Measurements from ENCODE around the gene ADSL. TPM values are rescaled to one million over a fixed set of nuclear protein-coding genes. Genes with fewer than 3 reads are reported as not detected.

ADSL gene
- total and polyA plus RNA-seq, 9 of the 15 experiments (the other 6 are each of a cell fraction or from before 2014, with no cell fraction given), result 112 to 322 (median 146) TPM

GRCh38 chr22:40420341-40421081 is 74.2 kb downstream of the ADSL start:
- no peaks in the 10 kb centered on the region for H4K20me1 ChIP-seq (replicated peaks; ENCODE audit: control insufficient read depth, insufficient read depth, low read length)
- DNase-seq (ENCODE audit: extremely low read depth in 1 of 4, low spot score in 3 of 4), result no peak
- H3K4me2 ChIP-seq (ENCODE audit: insufficient read depth, low read length), result no peak overlapping the region
- no peak overlapping the region for H3K27ac ChIP-seq (ENCODE audit: extremely low read depth, low read depth, low read length)
- WGBS (ENCODE audit: insufficient coverage, low coverage, missing lambda C conversion rate), result 96% methylated on average over 10 of the region's 18 CpGs
- TF ChIP-seq POLR2G (IDR thresholded peaks at IDR 0.05; ENCODE audit: low read depth, low read length) (0 out of 2 replicates have a peak, but pooled peaks have one; percentile 29), BRF1 (IDR thresholded peaks at IDR 0.05; ENCODE audit: borderline replicate concordance, extremely low read depth, insufficient read length) (no peak)
- no TSS peak for BruUV-seq (replicated peaks)
- ChIA-PET POLR2A (interaction anchor here (0.6 to 1.7 kb wide), 3 partner anchors 9 to 16 kb away, joined by 3 to 8 read pairs (median 5); no protein-coding TSS in a partner anchor), CTCF (ENCODE audit: low intra/inter-chr PET ratio) (no interaction called here)
- H3K27me3 ChIP-seq (ENCODE audit: control insufficient read depth in 2 of 2, insufficient read depth in 2 of 2, low read length in 2 of 2), result no peaks in the 10 kb centered on the region
- H3K4me3 ChIP-seq, result no peak overlapping the region
- H3K36me3 ChIP-seq (ENCODE audit: control insufficient read depth, insufficient read depth, low read length), result peaks cover 34% of the 10 kb centered on the region; the same call in 1 of the 3 replicates
- H3K9ac ChIP-seq (ENCODE audit: insufficient read depth in 1 of 2, low read depth in 2 of 2, low read length in 2 of 2), result no peak overlapping the region
- no peaks in the 10 kb centered on the region for H3K9me1 ChIP-seq (ENCODE audit: control insufficient read depth, insufficient read depth, low read length)
- H2AFZ ChIP-seq (ENCODE audit: low read depth, low read length), result no peak overlapping the region
- peaks cover 0 to 6% of the 10 kb centered on the region in 2 experiments; a peak in 2 of 5 replicates for H3K4me1 ChIP-seq (replicated peaks in 1 of 2; ENCODE audit: control insufficient read depth in 2 of 2, insufficient read depth in 2 of 2, low read length in 2 of 2)
- intact Hi-C loops (cut with micrococcal nuclease) (no loop called here), in situ Hi-C loops (cut with MboI) (no loop called here)
- no peaks in the 10 kb centered on the region for H3K79me2 ChIP-seq (ENCODE audit: control insufficient read depth, insufficient read depth, low read length)
- no peak for FAIRE-seq
- no peaks in the 10 kb centered on the region for H3K9me3 ChIP-seq (replicated peaks; ENCODE audit: control insufficient read depth, insufficient read depth, low read depth, low read length)
- no peak for ATAC-seq

- no peak overlapping the region for H2AFZ ChIP-seq (ENCODE audit: low read depth, low read length)
- H4K20me1 ChIP-seq (replicated peaks; ENCODE audit: control insufficient read depth, insufficient read depth, low read length), result no peaks in the 10 kb centered on the region
- H3K27ac ChIP-seq (ENCODE audit: extremely low read depth, low read depth, low read length), result no peak overlapping the region
- POLR2A ChIA-PET, result interaction anchor here (0.6 to 1.7 kb wide), 2 partner anchors 16 kb away, joined by 3 to 5 read pairs; no protein-coding TSS in a partner anchor
- FAIRE-seq (no peak), ATAC-seq (no peak), DNase-seq (ENCODE audit: extremely low read depth in 1 of 4, low spot score in 3 of 4) (no peak)
- H3K79me2 ChIP-seq (ENCODE audit: control insufficient read depth, insufficient read depth, low read length), result no peaks in the 10 kb centered on the region
- CTCF ChIA-PET (ENCODE audit: low intra/inter-chr PET ratio), result no interaction called here
- H3K9me3 ChIP-seq (replicated peaks; ENCODE audit: control insufficient read depth, insufficient read depth, low read depth, low read length), result no peaks in the 10 kb centered on the region
- no peak overlapping the region for H3K4me2 ChIP-seq (ENCODE audit: insufficient read depth, low read length)
- no peaks in the 10 kb centered on the region for H3K9me1 ChIP-seq (ENCODE audit: control insufficient read depth, insufficient read depth, low read length)
- H3K4me1 ChIP-seq (replicated peaks in 1 of 2; ENCODE audit: control insufficient read depth in 2 of 2, insufficient read depth in 2 of 2, low read length in 2 of 2), result peaks cover 0 to 6% of the 10 kb centered on the region in 2 experiments; a peak in 2 of 5 replicates
- BruUV-seq (replicated peaks), result no TSS peak
- peaks cover 37% of the 10 kb centered on the region; the same call in 2 of the 3 replicates for H3K36me3 ChIP-seq (ENCODE audit: control insufficient read depth, insufficient read depth, low read length)
- WGBS (ENCODE audit: insufficient coverage, low coverage, missing lambda C conversion rate), result 100% methylated on average over 2 of the region's 4 CpGs
- in situ Hi-C loops (cut with MboI) (no loop called here), intact Hi-C loops (cut with micrococcal nuclease) (no loop called here)
- no peaks in the 10 kb centered on the region for H3K27me3 ChIP-seq (ENCODE audit: control insufficient read depth in 2 of 2, insufficient read depth in 2 of 2, low read length in 2 of 2)
- no peak overlapping the region for H3K4me3 ChIP-seq
- H3K9ac ChIP-seq (ENCODE audit: insufficient read depth in 1 of 2, low read depth in 2 of 2, low read length in 2 of 2), result no peak overlapping the region
- TF ChIP-seq TCF7L2 (IDR thresholded peaks at IDR 0.05; ENCODE audit: low read depth, low read length), result no peak
- no peak for TF ChIP-seq SRSF9 (IDR thresholded peaks at IDR 0.05; ENCODE audit: borderline replicate concordance, low read depth, low read length)
- TF ChIP-seq SMAD3 (CRISPR knock-in tag; conservative IDR thresholded peaks at IDR 0.05), result no peak
- TF ChIP-seq ZNF324 (CRISPR knock-in tag; IDR thresholded peaks at IDR 0.05), result no peak
- no peak for TF ChIP-seq ZNF766 (CRISPR knock-in tag; conservative IDR thresholded peaks at IDR 0.05)
- no peak for TF ChIP-seq BHLHE40 (IDR thresholded peaks at IDR 0.05; ENCODE audit: low read length)
- TF ChIP-seq, protein P1, sequence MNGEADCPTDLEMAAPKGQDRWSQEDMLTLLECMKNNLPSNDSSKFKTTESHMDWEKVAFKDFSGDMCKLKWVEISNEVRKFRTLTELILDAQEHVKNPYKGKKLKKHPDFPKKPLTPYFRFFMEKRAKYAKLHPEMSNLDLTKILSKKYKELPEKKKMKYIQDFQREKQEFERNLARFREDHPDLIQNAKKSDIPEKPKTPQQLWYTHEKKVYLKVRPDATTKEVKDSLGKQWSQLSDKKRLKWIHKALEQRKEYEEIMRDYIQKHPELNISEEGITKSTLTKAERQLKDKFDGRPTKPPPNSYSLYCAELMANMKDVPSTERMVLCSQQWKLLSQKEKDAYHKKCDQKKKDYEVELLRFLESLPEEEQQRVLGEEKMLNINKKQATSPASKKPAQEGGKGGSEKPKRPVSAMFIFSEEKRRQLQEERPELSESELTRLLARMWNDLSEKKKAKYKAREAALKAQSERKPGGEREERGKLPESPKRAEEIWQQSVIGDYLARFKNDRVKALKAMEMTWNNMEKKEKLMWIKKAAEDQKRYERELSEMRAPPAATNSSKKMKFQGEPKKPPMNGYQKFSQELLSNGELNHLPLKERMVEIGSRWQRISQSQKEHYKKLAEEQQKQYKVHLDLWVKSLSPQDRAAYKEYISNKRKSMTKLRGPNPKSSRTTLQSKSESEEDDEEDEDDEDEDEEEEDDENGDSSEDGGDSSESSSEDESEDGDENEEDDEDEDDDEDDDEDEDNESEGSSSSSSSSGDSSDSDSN (IDR thresholded peaks at IDR 0.05; ENCODE audit: borderline replicate concordance in 1 of 2, low read depth in 2 of 2, low read length in 2 of 2), result no peak
- TF ChIP-seq NCOR1 (IDR thresholded peaks at IDR 0.05), result no peak
- TF ChIP-seq NFE2 (IDR thresholded peaks at IDR 0.05; ENCODE audit: low read depth), result no peak
- no peak for TF ChIP-seq ZEB2 (IDR thresholded peaks at IDR 0.05)
- no peak for TF ChIP-seq SIN3B (IDR thresholded peaks at IDR 0.05; ENCODE audit: low read depth)
These were observed 74.7 kb downstream of the ADSL start for GRCh38 chr22:40421082-40421350.

All from K562 (cell line).